Activated CD4-positive, alpha-beta T cell treated with anti-CD3 and anti-CD28 coated beads, Interleukin-2, amount 10 ng/mL, durations not matched to agents 7 days and 5 days (primary cell): Measurements from ENCODE around the gene KCNE4. TPM values are rescaled to one million over a fixed set of nuclear protein-coding genes. Genes with fewer than 3 reads are reported as not detected.

Experiments
- CTCF ChIA-PET: fragments of 350-600 bp; sonication (Branson Sonifier 250); formaldehyde crosslinking; loops from one replicate; lab custom pipeline; 2021; ENCODE audit warnings: antibody characterized with exemption; lab: Charles Lee
- POLR2A ChIA-PET: fragments of 350-600 bp; sonication (Branson Sonifier 250); formaldehyde crosslinking; loops from one replicate; lab custom pipeline; 2021; ENCODE audit warnings: antibody characterized with exemption; lab: Charles Lee
- DNase-seq: peaks from one replicate; pipeline ENCODE4 v3.0.0-alpha.2; 2020
- H3K27ac Mint-ChIP-seq: one replicate; pipeline ENCODE4 v1.8.0; 2021; ENCODE audit warnings: mild to moderate bottlenecking, moderate library complexity, mixed read lengths
- H3K27me3 Mint-ChIP-seq: one replicate; pipeline ENCODE4 v1.8.0; 2021; ENCODE audit warnings: mixed read lengths
- H3K36me3 Mint-ChIP-seq: one replicate; pipeline ENCODE4 v1.8.0; 2021; ENCODE audit warnings: low read depth, mixed read lengths
- H3K4me1 Mint-ChIP-seq: one replicate; pipeline ENCODE4 v1.8.0; 2021; ENCODE audit warnings: mixed read lengths
- H3K4me3 Mint-ChIP-seq: one replicate; pipeline ENCODE4 v1.8.0; 2021; ENCODE audit warnings: mild to moderate bottlenecking, moderate library complexity, mixed read lengths
- H3K9me3 Mint-ChIP-seq: one replicate; pipeline ENCODE4 v1.8.0; 2021; ENCODE audit warnings: mixed read lengths
- total RNA-seq, 2 experiments: library from RNA; stranded (reverse); gene quantifications; one replicate each; pipeline ENCODE4 v1.2.3, GENCODE V29; 2021

The KCNE4 gene
- total RNA-seq, 2 experiments from 2014 or later: not detected

DNA sequence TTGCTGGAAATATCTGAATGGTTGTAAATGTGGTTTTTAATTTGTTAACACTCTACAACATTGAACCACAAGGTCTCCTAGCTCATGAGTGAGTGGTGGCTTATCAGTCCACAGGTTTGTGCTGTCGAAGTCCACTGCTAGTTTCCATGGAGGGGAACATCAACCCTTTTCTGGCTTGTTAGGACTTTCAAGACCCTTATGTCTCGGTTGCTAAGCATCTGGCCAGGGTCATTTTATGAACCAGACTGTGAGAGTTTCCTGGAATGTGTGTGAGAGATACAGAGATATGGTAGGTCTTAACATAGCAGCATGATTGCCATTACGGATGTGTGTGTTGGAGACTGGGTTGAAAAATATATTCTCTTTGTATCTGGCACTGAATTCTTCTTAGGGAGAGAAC lies 36.9 kb downstream of the KCNE4 start:
- H3K36me3 Mint-ChIP-seq: no peaks in the 10 kb centered on the region
- H3K4me1 Mint-ChIP-seq: no peaks in the 10 kb centered on the region
- ChIA-PET POLR2A (no interaction called here), CTCF (no interaction called here)
- DNase-seq: no peak
- no peaks in the 10 kb centered on the region for H3K27me3 Mint-ChIP-seq
- H3K27ac Mint-ChIP-seq: no peak overlapping the region
- no peak overlapping the region for H3K4me3 Mint-ChIP-seq
- H3K9me3 Mint-ChIP-seq: no peaks in the 10 kb centered on the region

DNA sequence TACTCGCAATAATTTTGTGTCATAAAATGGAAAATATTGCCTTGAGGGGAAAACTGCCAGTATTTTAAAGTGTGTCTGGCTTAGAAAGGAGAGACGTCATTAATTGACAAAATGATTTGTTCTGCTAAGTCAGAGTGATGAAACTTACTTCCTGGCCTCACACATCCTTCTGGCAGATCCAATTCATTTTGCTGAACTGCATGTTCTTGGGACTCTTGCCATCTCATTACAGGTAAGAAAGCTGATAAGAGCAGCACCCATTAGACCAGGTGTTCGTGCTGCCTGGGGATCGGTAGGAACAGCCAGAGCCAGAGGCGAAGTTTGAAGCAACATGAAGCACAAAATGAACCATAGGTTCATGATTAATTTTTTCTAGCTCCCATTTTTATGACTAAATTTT lies 38.0 kb downstream of the KCNE4 start:
- no peak for DNase-seq
- H3K4me1 Mint-ChIP-seq: no peaks in the 10 kb centered on the region

DNA sequence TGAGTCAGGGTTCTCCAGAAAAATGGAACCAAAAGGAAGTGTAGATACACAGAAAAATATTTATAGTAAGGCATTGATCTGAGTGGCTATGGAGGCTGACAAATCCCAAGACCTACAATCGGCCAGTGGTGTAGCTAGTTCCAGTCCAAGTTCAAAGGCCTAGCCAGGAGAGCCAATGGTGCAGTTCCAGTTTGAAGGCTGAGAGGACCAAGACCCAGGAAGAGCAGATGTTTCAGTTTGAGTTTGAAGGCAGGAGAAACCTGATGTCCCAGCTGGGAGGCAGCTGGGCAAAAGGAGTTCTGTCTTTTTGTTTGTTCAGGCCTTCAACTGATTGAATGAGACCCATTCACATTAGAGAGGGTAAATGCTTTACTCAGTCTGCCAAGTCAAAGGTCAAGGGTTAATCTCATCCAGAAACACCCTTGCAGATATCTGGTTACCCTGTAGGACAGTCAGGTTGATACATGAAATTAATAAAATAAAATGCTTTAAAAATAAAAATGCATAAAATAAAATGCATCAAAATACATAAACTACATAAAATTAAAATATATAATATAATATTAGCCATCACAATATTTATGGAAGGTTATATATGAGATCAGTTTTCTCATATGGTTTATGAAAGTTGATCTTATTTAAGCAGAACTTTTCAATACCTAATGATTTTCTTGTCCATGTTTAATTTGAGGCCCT lies 38.7 kb downstream of the KCNE4 start:
- Mint-ChIP-seq H3K4me1 (no peaks in the 10 kb centered on the region), H3K4me3 (no peak overlapping the region), H3K27me3 (no peaks in the 10 kb centered on the region), H3K27ac (no peak overlapping the region), H3K9me3 (no peaks in the 10 kb centered on the region), H3K36me3 (no peaks in the 10 kb centered on the region)
- ChIA-PET CTCF (no interaction called here), POLR2A (no interaction called here)
- DNase-seq: no peak

More for the DNA sequence above, 38.0 kb downstream of the KCNE4 start:
- H3K27ac Mint-ChIP-seq: no peak overlapping the region
- ChIA-PET CTCF (no interaction called here), POLR2A (no interaction called here)
- no peaks in the 10 kb centered on the region for H3K27me3 Mint-ChIP-seq
- no peaks in the 10 kb centered on the region for H3K9me3 Mint-ChIP-seq
- H3K36me3 Mint-ChIP-seq: no peaks in the 10 kb centered on the region
- H3K4me3 Mint-ChIP-seq: no peak overlapping the region

DNA sequence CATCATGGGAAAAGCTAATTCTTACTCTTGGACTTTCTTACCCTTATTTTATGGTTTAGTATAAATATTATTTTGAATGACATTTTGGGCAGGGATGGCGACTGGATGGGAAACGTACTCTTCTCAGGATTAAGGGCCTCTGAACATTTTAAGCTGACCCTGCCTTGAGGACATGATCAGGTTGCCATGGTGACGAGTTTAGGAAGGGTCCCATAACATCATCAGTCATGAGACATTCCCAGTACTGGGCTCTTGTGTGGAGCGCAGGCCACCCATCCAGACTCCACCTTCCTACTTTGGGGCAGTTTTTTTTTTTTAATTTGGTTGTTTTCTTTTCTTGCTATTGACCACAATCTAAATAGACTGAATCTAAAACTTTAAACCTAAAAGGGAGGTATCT lies 40.7 kb downstream of the KCNE4 start:
- no peaks in the 10 kb centered on the region for H3K27me3 Mint-ChIP-seq
- no peak overlapping the region for H3K4me3 Mint-ChIP-seq
- ChIA-PET CTCF (no interaction called here), POLR2A (no interaction called here)
- DNase-seq: no peak
- no peaks in the 10 kb centered on the region for H3K36me3 Mint-ChIP-seq
- no peak overlapping the region for H3K27ac Mint-ChIP-seq
- H3K4me1 Mint-ChIP-seq: no peaks in the 10 kb centered on the region
- no peaks in the 10 kb centered on the region for H3K9me3 Mint-ChIP-seq

DNA sequence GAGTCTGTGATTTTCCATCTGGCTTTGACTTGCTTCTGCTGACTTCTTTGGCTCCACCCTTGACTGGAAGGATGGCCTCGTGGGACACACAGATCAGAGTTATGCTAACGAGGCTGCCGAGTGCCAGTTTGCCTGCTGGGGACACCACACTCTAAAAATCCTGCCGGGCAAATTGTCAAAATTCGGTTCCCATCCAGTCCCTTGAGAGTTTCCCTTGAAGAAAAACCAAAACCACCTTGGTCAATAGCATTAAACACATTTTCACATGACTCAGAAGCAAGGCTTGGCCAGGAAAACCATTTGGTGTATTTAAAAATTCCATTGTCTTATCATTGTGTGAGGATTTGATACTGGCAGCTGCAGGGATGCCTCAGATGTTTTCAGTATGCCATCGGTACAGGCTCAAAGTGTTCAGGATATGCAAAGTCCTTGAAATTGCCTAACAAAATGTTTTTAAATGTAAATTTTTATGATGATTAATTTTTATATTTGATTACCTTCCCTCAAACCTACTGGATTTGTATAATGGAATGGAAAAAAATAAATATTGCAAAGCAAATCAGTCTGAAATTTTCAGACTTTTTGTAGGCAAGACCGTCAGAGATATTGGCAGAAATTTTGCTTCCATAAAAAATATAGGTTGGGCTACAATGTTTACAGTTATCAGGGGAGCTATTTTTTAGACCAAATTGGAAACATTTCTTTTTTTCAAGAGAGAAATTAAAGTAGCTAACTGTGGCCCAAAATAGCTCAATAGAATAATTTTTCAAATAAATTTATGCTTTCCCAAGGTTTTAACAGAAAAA lies 41.6 kb downstream of the KCNE4 start:
- CTCF ChIA-PET: no interaction called here

DNA sequence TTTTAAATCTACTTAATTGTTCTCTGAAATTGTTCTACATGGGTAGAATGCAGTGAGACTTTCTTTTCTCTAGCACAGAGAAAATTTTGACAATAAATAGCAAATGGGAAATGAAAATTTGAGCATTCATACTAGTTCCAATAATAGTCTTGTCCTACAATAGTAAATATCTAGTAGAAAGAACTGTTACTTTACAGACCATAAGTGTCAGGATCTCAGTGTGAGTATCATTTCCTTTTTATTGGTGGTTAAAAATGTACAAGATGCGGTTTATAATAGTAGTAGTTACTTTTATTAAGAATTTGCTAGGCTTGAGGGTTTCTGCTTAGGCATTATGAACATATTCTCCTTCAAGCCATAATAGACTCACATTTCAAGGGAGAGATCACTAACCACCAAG lies 43.2 kb downstream of the KCNE4 start:
- ChIA-PET CTCF (no interaction called here), POLR2A (no interaction called here)
- no peak for DNase-seq
- Mint-ChIP-seq H3K27me3 (no peaks in the 10 kb centered on the region), H3K4me1 (no peaks in the 10 kb centered on the region), H3K27ac (no peak overlapping the region), H3K9me3 (no peaks in the 10 kb centered on the region), H3K4me3 (no peak overlapping the region), H3K36me3 (no peaks in the 10 kb centered on the region)

More for the DNA sequence above, 41.6 kb downstream of the KCNE4 start:
- no peaks in the 10 kb centered on the region for H3K27me3 Mint-ChIP-seq
- no peak overlapping the region for H3K27ac Mint-ChIP-seq
- no peaks in the 10 kb centered on the region for H3K9me3 Mint-ChIP-seq
- H3K36me3 Mint-ChIP-seq: no peaks in the 10 kb centered on the region
- no peak overlapping the region for H3K4me3 Mint-ChIP-seq
- DNase-seq: no peak
- no peaks in the 10 kb centered on the region for H3K4me1 Mint-ChIP-seq
- POLR2A ChIA-PET: no interaction called here

DNA sequence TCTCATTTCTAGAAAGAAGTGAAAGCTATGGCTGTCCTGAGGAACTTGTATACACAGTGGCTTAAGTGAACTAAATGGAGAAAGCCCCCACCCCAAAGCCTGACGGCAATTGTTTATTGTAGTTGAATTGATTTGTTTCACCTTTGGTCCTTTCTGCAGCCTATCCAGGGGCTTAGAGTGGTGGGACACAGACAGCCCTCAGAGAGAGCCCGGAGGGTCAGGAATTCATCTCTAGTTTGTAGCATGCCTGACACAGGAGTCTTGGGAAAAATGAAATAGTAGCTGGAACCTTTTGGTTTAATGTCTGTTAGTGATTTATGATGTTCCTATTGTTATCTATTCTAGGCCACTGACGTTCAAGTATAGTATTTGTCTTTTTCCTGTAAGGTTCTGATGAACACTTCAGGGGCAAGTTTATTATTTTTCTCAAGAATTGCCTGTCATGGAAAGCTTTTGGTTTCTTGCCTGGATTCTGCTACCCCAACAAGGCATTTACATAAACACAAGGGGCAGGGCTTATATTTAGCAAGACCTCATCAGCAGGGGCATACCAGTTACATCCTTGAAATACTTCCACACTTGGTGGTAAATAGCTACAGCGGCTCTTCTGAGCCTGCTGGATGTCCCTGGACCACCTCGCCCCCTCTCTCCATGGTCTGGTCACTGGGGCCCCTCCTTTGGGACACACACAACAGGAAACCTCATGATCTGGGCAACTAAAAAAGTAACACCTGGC lies 44.4 kb downstream of the KCNE4 start:
- H3K27ac Mint-ChIP-seq: no peak overlapping the region
- ChIA-PET POLR2A (no interaction called here), CTCF (no interaction called here)
- H3K36me3 Mint-ChIP-seq: no peaks in the 10 kb centered on the region
- H3K4me1 Mint-ChIP-seq: no peaks in the 10 kb centered on the region
- H3K4me3 Mint-ChIP-seq: no peak overlapping the region
- no peaks in the 10 kb centered on the region for H3K9me3 Mint-ChIP-seq
- no peaks in the 10 kb centered on the region for H3K27me3 Mint-ChIP-seq
- no peak for DNase-seq

DNA sequence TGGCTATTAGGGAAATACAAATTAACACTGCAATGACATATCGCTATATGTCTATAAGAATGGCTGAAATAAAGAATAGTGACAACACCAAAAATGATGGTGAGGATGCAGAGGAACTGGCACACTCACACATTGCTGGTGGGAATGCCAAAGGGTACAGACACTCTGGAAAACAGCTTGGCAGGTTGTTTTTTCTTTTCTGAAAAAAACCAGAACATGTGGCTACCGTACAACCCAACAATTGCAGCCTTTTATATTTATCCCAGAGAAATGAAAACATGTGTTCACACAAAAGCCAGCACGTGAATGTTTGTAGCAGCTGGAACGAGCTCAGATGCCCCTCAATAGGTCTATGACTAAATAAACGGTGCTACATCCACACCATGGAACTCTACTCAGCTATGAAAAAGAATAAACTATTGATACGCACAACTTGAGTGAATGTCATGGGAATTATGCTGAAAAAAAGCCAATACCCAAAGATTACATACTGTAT lies 45.9 kb downstream of the KCNE4 start:
- ChIA-PET CTCF (no interaction called here), POLR2A (no interaction called here)

DNA sequence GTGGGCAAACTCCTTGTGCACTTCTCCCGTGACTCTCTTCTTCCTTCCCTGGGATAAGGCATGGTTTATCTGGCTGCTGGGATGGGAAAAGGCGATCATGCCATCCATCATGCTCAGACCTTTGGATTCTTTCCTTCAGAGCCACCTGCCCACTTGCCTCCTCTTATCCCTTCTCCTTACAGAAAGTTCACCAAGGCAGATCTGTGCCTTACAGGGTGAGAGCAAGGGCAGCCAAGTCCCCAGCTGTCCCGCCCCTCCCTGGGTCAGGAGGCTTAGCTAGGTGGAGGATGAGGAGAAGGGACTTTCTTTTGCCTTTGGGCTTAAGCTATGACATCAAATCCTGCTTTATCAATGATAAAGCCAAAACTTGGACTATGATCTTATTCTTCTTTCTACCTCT lies 47.6 kb downstream of the KCNE4 start:
- ChIA-PET POLR2A (no interaction called here), CTCF (no interaction called here)
- no peaks in the 10 kb centered on the region for H3K27me3 Mint-ChIP-seq
- no peak overlapping the region for H3K4me3 Mint-ChIP-seq
- H3K27ac Mint-ChIP-seq: no peak overlapping the region
- no peak for DNase-seq
- H3K4me1 Mint-ChIP-seq: no peaks in the 10 kb centered on the region
- H3K36me3 Mint-ChIP-seq: no peaks in the 10 kb centered on the region
- H3K9me3 Mint-ChIP-seq: no peaks in the 10 kb centered on the region

More for the DNA sequence above, 45.9 kb downstream of the KCNE4 start:
- H3K27ac Mint-ChIP-seq: no peak overlapping the region
- no peaks in the 10 kb centered on the region for H3K9me3 Mint-ChIP-seq
- no peaks in the 10 kb centered on the region for H3K4me1 Mint-ChIP-seq
- H3K36me3 Mint-ChIP-seq: no peaks in the 10 kb centered on the region
- no peak overlapping the region for H3K4me3 Mint-ChIP-seq
- H3K27me3 Mint-ChIP-seq: no peaks in the 10 kb centered on the region
- no peak for DNase-seq

DNA sequence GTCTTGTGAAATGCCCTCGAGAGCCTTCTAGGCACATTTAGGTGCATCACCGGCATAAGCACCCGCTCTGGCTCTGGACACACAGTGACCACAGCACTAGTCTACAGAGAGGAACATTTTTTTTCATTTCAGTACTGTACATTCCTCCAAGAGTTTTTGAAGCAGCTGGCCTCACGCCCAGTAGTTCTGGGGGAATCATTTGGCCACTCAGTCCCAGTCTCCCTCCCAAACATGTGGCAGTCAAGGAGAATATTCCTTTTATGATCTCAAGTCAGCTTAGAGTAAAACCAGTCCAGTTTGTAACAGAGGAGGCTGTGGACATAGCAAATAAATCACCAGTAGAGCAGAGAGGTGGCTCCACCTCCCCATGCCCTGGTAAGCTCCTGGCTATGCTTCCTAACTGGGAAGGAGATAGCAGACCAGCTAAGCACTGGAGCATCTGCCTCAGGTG lies 48.1 kb downstream of the KCNE4 start:
- no peak for DNase-seq
- POLR2A ChIA-PET: no interaction called here
- CTCF ChIA-PET: interaction anchor here (1.4 kb wide), 1 partner anchor 128 kb away, joined by 3 read pairs; no protein-coding TSS in a partner anchor
- no peak overlapping the region for H3K27ac Mint-ChIP-seq
- H3K27me3 Mint-ChIP-seq: no peaks in the 10 kb centered on the region
- H3K4me3 Mint-ChIP-seq: no peak overlapping the region
- H3K36me3 Mint-ChIP-seq: no peaks in the 10 kb centered on the region
- no peaks in the 10 kb centered on the region for H3K4me1 Mint-ChIP-seq
- H3K9me3 Mint-ChIP-seq: no peaks in the 10 kb centered on the region

DNA sequence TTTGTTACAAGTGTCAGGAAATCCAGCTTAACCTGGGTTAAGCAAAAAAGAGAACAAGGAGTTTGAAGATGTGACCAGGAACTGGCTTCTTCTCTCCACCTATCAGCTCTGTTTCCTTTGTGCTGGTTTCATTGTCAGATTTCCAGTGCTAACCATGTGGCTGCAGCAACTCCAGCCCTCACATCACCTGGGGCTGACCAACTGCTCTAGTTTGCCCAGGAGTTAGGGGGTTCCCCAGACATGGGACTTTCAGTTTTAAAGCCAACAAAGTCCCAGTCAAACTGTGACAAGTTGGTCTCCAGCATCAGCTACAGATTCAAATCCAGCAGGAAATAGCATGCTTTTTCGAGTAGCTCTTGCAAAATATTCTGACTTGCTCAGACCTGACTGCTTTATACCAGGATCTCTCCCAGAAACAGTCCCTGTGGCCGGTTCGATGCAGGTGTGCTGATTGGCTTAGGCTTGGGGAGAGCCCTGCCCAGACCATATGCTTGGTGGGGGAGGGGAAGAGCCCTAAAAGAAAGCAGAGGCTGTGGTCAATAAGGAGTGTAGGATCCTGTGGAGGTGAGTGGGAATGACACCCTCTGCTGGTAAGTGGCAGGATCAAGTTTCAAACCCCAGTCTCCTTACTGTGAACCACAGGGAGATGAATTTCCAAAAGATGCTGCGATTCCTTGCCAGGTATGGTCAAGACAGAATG lies 49.5 kb downstream of the KCNE4 start:
- POLR2A ChIA-PET: no interaction called here
- H3K27ac Mint-ChIP-seq: no peak overlapping the region
- H3K4me1 Mint-ChIP-seq: no peaks in the 10 kb centered on the region
- H3K9me3 Mint-ChIP-seq: no peaks in the 10 kb centered on the region
- no peak for DNase-seq
- CTCF ChIA-PET: interaction anchor here (0.9 to 1.4 kb wide), 3 partner anchors 16 to 130 kb away, joined by 3 read pairs; no protein-coding TSS in a partner anchor
- H3K4me3 Mint-ChIP-seq: no peak overlapping the region
- no peaks in the 10 kb centered on the region for H3K36me3 Mint-ChIP-seq
- H3K27me3 Mint-ChIP-seq: no peaks in the 10 kb centered on the region

DNA sequence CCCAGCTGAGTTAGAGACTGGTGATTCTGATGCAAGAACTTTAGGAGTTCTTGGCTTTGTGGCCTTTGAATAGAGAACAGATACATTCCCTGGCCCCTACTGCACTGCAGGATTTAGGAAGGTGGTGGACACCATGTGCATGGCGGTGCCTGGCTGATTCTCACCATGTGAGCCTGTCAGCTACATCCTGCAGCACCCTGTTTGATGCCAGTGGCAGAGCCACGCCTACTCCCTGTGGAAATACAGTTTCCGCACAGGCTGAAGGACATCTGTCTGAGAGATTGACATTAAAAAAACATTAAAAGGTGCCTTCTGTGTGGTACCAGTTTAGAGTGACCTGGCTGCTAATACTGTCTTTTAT lies 50.0 kb downstream of the KCNE4 start:
- H3K4me3 Mint-ChIP-seq: no peak overlapping the region
- H3K9me3 Mint-ChIP-seq: no peaks in the 10 kb centered on the region
- no peaks in the 10 kb centered on the region for H3K36me3 Mint-ChIP-seq
- CTCF ChIA-PET: interaction anchor here (1.4 kb wide), 1 partner anchor 16 kb away, joined by 3 read pairs; no protein-coding TSS in a partner anchor
- no peak overlapping the region for H3K27ac Mint-ChIP-seq
- H3K4me1 Mint-ChIP-seq: no peaks in the 10 kb centered on the region
- no peaks in the 10 kb centered on the region for H3K27me3 Mint-ChIP-seq
- POLR2A ChIA-PET: no interaction called here
- no peak for DNase-seq
